H1 (cell line): ENCODE results near the gene TOMM40L. TPM values are rescaled to one million over a fixed set of nuclear protein-coding genes. Genes with fewer than 3 reads are reported as not detected.

Experiments
- BCL11A ChIP-seq, 2 experiments: IDR thresholded peaks; one replicate each; pipeline ENCODE4 v1.6.1; 2011; ENCODE audit warnings: low read depth in 2 of 2, low read length in 2 of 2, mild to moderate bottlenecking in 2 of 2
- MAFK ChIP-seq: IDR thresholded peaks from 2 replicates; pipeline ENCODE4 v1.6.1; 2012; ENCODE audit warnings: low read depth, mild to moderate bottlenecking, improper control_type of control experiment, low read length
- SAP30 ChIP-seq: fragments of 300-600 bp; sonication (generic); IDR thresholded peaks from 2 replicates; pipeline ENCODE4 v1.7.1; 2012; ENCODE audit warnings: low read length, moderate library complexity, mild to moderate bottlenecking, inconsistent platforms; ENCODE audit not compliant: insufficient read depth, insufficient replicate concordance
- SIN3A ChIP-seq, 2 experiments: IDR thresholded peaks in 1 of 2; conservative IDR thresholded peaks in 1 of 2; 2 replicates each; pipeline ENCODE4 v1.6.1; 2011 to 2012; ENCODE audit warnings: low read length in 2 of 2, improper control_type of control experiment in 1 of 2, low read depth in 1 of 2, mild to moderate bottlenecking in 1 of 2
- SIX5 ChIP-seq: IDR thresholded peaks from 2 replicates; pipeline ENCODE4 v1.6.1; 2011; ENCODE audit warnings: mild to moderate bottlenecking, low read depth, low read length
- TBP ChIP-seq: IDR thresholded peaks from 2 replicates; pipeline ENCODE4 v1.6.1; 2011; ENCODE audit warnings: low read depth, low read length, improper control_type of control experiment
- TEAD4 ChIP-seq: IDR thresholded peaks from 2 replicates; pipeline ENCODE4 v1.6.1; 2012; ENCODE audit warnings: low read depth, low read length, inconsistent platforms, mixed read lengths
- polyA plus RNA-seq, 7 experiments: library from polyadenylated mRNA; depleted of rRNA in 3 of 7; stranded (reverse) in 5 of 7; unstranded in 2 of 7; fragments of >200 nt in 5 of 7; fragments of 200-250 nt in 2 of 7; gene quantifications; 1 replicate in 5 of 7; 2 replicates in 1 of 7; 4 replicates in 1 of 7; pipeline versions ENCODE4 v1.2.1 to v1.2.3, GENCODE V29; 2011 to 2013; ENCODE audit warnings: missing spikeins in 2 of 7, mixed read lengths in 2 of 7
- total RNA-seq: library from RNA; stranded (reverse); fragmentation: NEBNext Ultra II Directional; extraction: Animal tissue kit (Norgen Biotek cat#: 25700); gene quantifications from 2 replicates; pipeline ENCODE4 v1.2.1, GENCODE V29; 2021
- TF ChIP-seq, protein P1 (sequence below): fragments of 300-600 bp; sonication (generic); IDR thresholded peaks from 2 replicates; pipeline ENCODE4 v1.7.1; 2012; ENCODE audit warnings: low read length, moderate library complexity, mild to moderate bottlenecking, inconsistent platforms; ENCODE audit not compliant: insufficient replicate concordance
- TF ChIP-seq, protein P2 (sequence below): IDR thresholded peaks from 2 replicates; pipeline ENCODE4 v1.6.1; 2012; ENCODE audit warnings: inconsistent platforms

Gene TOMM40L
- total and polyA plus RNA-seq, 2 of the 8 experiments (the other 6 are each of a cell fraction or from before 2014, with no cell fraction given) = 11.4 to 15.0 TPM

DNA sequence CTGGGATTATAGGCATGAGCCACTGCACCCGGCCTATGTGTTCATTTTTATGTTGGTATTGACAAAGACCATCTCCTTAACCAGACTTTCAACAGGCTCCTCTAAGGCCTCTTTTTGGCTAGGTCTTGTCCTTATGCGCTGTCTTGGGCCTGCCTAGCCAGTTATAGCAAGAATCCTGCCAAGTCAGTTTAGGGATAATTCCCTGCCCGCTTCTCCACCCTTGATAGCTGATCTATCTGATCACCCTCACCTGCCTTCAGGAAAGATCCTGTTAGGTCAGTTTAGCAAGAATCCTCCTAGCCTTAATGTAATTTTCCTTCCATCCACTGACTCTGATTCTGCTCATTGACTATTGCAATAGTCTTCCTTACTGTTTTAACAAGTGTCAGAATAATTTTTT lies 46.2 kb upstream of the TOMM40L start (continued):
- TF ChIP-seq, protein P1, sequence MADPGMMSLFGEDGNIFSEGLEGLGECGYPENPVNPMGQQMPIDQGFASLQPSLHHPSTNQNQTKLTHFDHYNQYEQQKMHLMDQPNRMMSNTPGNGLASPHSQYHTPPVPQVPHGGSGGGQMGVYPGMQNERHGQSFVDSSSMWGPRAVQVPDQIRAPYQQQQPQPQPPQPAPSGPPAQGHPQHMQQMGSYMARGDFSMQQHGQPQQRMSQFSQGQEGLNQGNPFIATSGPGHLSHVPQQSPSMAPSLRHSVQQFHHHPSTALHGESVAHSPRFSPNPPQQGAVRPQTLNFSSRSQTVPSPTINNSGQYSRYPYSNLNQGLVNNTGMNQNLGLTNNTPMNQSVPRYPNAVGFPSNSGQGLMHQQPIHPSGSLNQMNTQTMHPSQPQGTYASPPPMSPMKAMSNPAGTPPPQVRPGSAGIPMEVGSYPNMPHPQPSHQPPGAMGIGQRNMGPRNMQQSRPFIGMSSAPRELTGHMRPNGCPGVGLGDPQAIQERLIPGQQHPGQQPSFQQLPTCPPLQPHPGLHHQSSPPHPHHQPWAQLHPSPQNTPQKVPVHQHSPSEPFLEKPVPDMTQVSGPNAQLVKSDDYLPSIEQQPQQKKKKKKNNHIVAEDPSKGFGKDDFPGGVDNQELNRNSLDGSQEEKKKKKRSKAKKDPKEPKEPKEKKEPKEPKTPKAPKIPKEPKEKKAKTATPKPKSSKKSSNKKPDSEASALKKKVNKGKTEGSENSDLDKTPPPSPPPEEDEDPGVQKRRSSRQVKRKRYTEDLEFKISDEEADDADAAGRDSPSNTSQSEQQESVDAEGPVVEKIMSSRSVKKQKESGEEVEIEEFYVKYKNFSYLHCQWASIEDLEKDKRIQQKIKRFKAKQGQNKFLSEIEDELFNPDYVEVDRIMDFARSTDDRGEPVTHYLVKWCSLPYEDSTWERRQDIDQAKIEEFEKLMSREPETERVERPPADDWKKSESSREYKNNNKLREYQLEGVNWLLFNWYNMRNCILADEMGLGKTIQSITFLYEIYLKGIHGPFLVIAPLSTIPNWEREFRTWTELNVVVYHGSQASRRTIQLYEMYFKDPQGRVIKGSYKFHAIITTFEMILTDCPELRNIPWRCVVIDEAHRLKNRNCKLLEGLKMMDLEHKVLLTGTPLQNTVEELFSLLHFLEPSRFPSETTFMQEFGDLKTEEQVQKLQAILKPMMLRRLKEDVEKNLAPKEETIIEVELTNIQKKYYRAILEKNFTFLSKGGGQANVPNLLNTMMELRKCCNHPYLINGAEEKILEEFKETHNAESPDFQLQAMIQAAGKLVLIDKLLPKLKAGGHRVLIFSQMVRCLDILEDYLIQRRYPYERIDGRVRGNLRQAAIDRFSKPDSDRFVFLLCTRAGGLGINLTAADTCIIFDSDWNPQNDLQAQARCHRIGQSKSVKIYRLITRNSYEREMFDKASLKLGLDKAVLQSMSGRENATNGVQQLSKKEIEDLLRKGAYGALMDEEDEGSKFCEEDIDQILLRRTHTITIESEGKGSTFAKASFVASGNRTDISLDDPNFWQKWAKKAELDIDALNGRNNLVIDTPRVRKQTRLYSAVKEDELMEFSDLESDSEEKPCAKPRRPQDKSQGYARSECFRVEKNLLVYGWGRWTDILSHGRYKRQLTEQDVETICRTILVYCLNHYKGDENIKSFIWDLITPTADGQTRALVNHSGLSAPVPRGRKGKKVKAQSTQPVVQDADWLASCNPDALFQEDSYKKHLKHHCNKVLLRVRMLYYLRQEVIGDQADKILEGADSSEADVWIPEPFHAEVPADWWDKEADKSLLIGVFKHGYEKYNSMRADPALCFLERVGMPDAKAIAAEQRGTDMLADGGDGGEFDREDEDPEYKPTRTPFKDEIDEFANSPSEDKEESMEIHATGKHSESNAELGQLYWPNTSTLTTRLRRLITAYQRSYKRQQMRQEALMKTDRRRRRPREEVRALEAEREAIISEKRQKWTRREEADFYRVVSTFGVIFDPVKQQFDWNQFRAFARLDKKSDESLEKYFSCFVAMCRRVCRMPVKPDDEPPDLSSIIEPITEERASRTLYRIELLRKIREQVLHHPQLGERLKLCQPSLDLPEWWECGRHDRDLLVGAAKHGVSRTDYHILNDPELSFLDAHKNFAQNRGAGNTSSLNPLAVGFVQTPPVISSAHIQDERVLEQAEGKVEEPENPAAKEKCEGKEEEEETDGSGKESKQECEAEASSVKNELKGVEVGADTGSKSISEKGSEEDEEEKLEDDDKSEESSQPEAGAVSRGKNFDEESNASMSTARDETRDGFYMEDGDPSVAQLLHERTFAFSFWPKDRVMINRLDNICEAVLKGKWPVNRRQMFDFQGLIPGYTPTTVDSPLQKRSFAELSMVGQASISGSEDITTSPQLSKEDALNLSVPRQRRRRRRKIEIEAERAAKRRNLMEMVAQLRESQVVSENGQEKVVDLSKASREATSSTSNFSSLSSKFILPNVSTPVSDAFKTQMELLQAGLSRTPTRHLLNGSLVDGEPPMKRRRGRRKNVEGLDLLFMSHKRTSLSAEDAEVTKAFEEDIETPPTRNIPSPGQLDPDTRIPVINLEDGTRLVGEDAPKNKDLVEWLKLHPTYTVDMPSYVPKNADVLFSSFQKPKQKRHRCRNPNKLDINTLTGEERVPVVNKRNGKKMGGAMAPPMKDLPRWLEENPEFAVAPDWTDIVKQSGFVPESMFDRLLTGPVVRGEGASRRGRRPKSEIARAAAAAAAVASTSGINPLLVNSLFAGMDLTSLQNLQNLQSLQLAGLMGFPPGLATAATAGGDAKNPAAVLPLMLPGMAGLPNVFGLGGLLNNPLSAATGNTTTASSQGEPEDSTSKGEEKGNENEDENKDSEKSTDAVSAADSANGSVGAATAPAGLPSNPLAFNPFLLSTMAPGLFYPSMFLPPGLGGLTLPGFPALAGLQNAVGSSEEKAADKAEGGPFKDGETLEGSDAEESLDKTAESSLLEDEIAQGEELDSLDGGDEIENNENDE = no peak
- TF ChIP-seq TEAD4 = no peak
- no peak for TF ChIP-seq SIX5
- TF ChIP-seq SIN3A (conservative IDR thresholded peaks at IDR 0.05 in 1 of 2, IDR thresholded peaks at IDR 0.05 in 1 of 2; ENCODE audit: low read depth in 1 of 2, low read length in 2 of 2) = no peak
- no peak for TF ChIP-seq TBP
- TF ChIP-seq, protein P2, sequence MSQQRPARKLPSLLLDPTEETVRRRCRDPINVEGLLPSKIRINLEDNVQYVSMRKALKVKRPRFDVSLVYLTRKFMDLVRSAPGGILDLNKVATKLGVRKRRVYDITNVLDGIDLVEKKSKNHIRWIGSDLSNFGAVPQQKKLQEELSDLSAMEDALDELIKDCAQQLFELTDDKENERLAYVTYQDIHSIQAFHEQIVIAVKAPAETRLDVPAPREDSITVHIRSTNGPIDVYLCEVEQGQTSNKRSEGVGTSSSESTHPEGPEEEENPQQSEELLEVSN = no peak
- TF ChIP-seq MAFK = no peak
- no peak for TF ChIP-seq SAP30
- no peak for TF ChIP-seq BCL11A (IDR thresholded peaks at IDR 0.05; ENCODE audit: low read depth in 2 of 2, low read length in 2 of 2)
- TF ChIP-seq, all 59 proteins: peak for 0
